Activated naive CD4-positive, alpha-beta T cell treated with anti-CD3 and anti-CD28 coated beads, Interleukin-2, amount 10 ng/mL, durations not matched to agents 5 hours and 36 hours (primary cell): Measurements from ENCODE around the gene MOV10. TPM values are rescaled to one million over a fixed set of nuclear protein-coding genes. Genes with fewer than 3 reads are reported as not detected.

Source experiments
- total RNA-seq, 2 experiments: library from RNA; stranded (reverse); gene quantifications; one replicate each; pipeline ENCODE4 v1.2.3, GENCODE V29; 2021

MOV10 gene, protein sequence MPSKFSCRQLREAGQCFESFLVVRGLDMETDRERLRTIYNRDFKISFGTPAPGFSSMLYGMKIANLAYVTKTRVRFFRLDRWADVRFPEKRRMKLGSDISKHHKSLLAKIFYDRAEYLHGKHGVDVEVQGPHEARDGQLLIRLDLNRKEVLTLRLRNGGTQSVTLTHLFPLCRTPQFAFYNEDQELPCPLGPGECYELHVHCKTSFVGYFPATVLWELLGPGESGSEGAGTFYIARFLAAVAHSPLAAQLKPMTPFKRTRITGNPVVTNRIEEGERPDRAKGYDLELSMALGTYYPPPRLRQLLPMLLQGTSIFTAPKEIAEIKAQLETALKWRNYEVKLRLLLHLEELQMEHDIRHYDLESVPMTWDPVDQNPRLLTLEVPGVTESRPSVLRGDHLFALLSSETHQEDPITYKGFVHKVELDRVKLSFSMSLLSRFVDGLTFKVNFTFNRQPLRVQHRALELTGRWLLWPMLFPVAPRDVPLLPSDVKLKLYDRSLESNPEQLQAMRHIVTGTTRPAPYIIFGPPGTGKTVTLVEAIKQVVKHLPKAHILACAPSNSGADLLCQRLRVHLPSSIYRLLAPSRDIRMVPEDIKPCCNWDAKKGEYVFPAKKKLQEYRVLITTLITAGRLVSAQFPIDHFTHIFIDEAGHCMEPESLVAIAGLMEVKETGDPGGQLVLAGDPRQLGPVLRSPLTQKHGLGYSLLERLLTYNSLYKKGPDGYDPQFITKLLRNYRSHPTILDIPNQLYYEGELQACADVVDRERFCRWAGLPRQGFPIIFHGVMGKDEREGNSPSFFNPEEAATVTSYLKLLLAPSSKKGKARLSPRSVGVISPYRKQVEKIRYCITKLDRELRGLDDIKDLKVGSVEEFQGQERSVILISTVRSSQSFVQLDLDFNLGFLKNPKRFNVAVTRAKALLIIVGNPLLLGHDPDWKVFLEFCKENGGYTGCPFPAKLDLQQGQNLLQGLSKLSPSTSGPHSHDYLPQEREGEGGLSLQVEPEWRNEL
- total RNA-seq: 10 to 100 TPM; 62.5 to 64.1 TPM

DNA sequence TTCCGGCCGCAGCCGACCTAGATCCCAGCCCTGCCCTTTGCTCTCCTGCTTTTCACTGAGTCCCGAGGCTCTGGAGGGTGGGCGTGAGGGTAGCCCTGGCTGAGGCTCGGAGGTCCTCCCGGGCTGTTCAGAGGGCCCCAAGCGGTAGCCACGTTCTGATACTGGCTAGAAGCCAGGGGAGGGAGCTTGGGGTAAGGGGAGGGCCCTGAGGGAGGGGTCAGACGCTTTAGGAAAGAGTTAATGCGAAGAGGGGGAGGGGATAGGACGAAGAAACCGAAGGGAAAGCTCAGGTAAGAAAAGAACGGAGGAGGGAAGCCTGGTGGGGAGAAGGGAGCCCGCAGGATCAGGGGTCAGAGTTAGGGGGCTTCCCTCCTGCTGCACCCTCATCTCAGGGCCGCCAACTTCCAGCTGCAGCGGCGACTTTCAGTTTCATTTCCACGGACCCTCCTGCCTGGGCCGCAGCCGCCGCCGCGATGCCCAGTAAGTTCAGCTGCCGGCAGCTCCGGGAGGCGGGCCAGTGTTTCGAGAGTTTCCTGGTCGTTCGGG lies at the start of gene MOV10:
MOV10 (plus strand) TSS at position 220 of the 546 bp plus-strand sequence; CDS start at position 474, 254 bp downstream.

GRCh38 chr1:112706505-112707220 lies 32.2 kb downstream of the MOV10 start, which contains the start of gene RHOC:
Gene RHOC (minus strand): TSS chr1:112707127. CDS start chr1:112703799, 3,328 bp downstream.

GRCh38 chr1:112715264-112716053 lies 41.0 kb downstream of the MOV10 start, which contains the start of gene PPM1J:
Gene PPM1J (minus strand): TSS chr1:112715332. CDS start chr1:112715301, 31 bp downstream.

Other genes starting within 250 kb of the MOV10 start
- gene WNT2B, start 165.7 kb upstream of the MOV10 start, total RNA-seq: not detected
- 10 to 100 TPM; 13.4 to 13.5 TPM for gene ST7L, start 55.5 kb upstream of the MOV10 start, total RNA-seq
- gene CAPZA1, start 54.8 kb upstream of the MOV10 start, total RNA-seq: 100 to 1,000 TPM; 217 to 234 TPM
- 10 to 100 TPM; 45.5 to 48.9 TPM for gene RHOC, start 32.5 kb downstream of the MOV10 start, total RNA-seq
- not detected for gene PPM1J, start 40.7 kb downstream of the MOV10 start, total RNA-seq